ENCODE results near the gene GALE. TPM values are rescaled to one million over a fixed set of nuclear protein-coding genes. Genes with fewer than 3 reads are reported as not detected.
A peak's percentile ranks its signal among the peaks of the same experiment; 100 is the strongest.

GALE gene
- total and polyA plus RNA-seq, 7 experiments from 2014 or later, result 8.1 to 21.4 (median 12.1) TPM

- ChIA-PET CTCF (interaction anchor here (0.7 to 2.3 kb wide), 2 partner anchors 14 to 43 kb away, joined by 3 to 10 read pairs; no protein-coding TSS in a partner anchor), POLR2A (interaction anchor here (0.6 to 5.2 kb wide), 20 partner anchors 9 to 821 kb away, joined by 3 to 41 read pairs (median 4); partner anchors contain the start of genes CNR2, GALE, LYPLA2 and PITHD1)
- Histone ChIP-seq H3K27me3 (ENCODE audit: control insufficient read depth in 2 of 2, insufficient read depth in 2 of 2, low read length in 2 of 2) (no peaks in the 10 kb centered on the region), H3K4me3 (ENCODE audit: low read length) (peak overlapping the region; percentile 95), H3K9me3 (ENCODE audit: control insufficient read depth in 2 of 3, low read length in 3 of 3) (no peaks in the 10 kb centered on the region), H3K4me1 (ENCODE audit: control insufficient read depth in 2 of 2, insufficient read depth in 2 of 2, low read length in 2 of 2) (peaks cover 6% of the 10 kb centered on the region in 2 donors), H3K36me3 (ENCODE audit: control insufficient read depth in 2 of 3, insufficient read depth in 3 of 3, low read length in 3 of 3) (peaks cover 0 to 5% (median 0%) of the 10 kb centered on the region in 3 experiments), H3K27ac (ENCODE audit: low read depth, low read length) (peak overlapping the region; percentile 95)
- no peak for DNase-seq
- H3K36me3 Mint-ChIP-seq, result peaks cover 0 to 4% (median 0%) of the 10 kb centered on the region in 5 donors
- peaks cover 0 to 8% (median 0%) of the 10 kb centered on the region in 5 donors for H3K27me3 Mint-ChIP-seq
- peak overlapping the region; percentile 86 to 96 (median 94) for H3K4me3 Mint-ChIP-seq
- intact Hi-C loops (cut with micrococcal nuclease), result loop anchor here (1.0 to 2.0 kb wide), 7 partner anchors 12 to 133 kb away; partner anchors contain the start of genes FUCA1 (in 2 of the 2), GALE (in 1 of the 2), PITHD1 (in 1 of the 2) and PNRC2 (in 1 of the 2)
- H3K27ac Mint-ChIP-seq, result peak overlapping the region; percentile 76 to 98 (median 96)
- peak; percentile 20 for ATAC-seq
- no peaks in the 10 kb centered on the region for H3K9me3 Mint-ChIP-seq
- H3K4me1 Mint-ChIP-seq, result peaks cover 11 to 27% (median 20%) of the 10 kb centered on the region in 7 donors
Observed at GRCh38 chr1:23825762-23826522, 25.4 kb upstream of the GALE start.

- peaks cover 0 to 5% (median 0%) of the 10 kb centered on the region in 5 donors for H3K27me3 Mint-ChIP-seq
- intact Hi-C loops (cut with micrococcal nuclease), result loop anchor here (1.0 to 2.0 kb wide), 7 partner anchors 13 to 134 kb away; partner anchors contain the start of genes FUCA1 (in 2 of the 2), GALE (in 1 of the 2), PITHD1 (in 1 of the 2) and PNRC2 (in 1 of the 2)
- DNase-seq, result peak; percentile 64 to 89 (median 81)
- ATAC-seq, result peak; percentile 99
- Histone ChIP-seq H3K4me3 (ENCODE audit: low read length) (peak within 1 kb of the TSS; percentile 95), H3K4me1 (ENCODE audit: control insufficient read depth in 2 of 2, insufficient read depth in 2 of 2, low read length in 2 of 2) (peaks cover 6% of the 10 kb centered on the region in 2 donors), H3K27me3 (ENCODE audit: control insufficient read depth in 2 of 2, insufficient read depth in 2 of 2, low read length in 2 of 2) (no peaks in the 10 kb centered on the region), H3K36me3 (ENCODE audit: control insufficient read depth in 2 of 3, insufficient read depth in 3 of 3, low read length in 3 of 3) (peaks cover 0 to 7% (median 0%) of the 10 kb centered on the region in 3 experiments), H3K27ac (ENCODE audit: low read depth, low read length) (peak within 1 kb of the TSS; percentile 95), H3K9me3 (ENCODE audit: control insufficient read depth in 2 of 3, low read length in 3 of 3) (no peaks in the 10 kb centered on the region)
- peaks cover 11 to 33% (median 20%) of the 10 kb centered on the region in 7 donors for H3K4me1 Mint-ChIP-seq
- H3K36me3 Mint-ChIP-seq, result peaks cover 0 to 7% (median 2%) of the 10 kb centered on the region in 5 donors
- no peaks in the 10 kb centered on the region for H3K9me3 Mint-ChIP-seq
- H3K27ac Mint-ChIP-seq, result peak within 1 kb of the TSS; percentile 76 to 98 (median 96)
- POLR2A ChIA-PET, result interaction anchor here (0.6 to 5.2 kb wide), 27 partner anchors 9 to 723 kb away, joined by 3 to 41 read pairs (median 3); partner anchors contain the start of genes CNR2, ELOA, GALE and LYPLA2
- CTCF ChIA-PET, result interaction anchor here (0.7 to 2.3 kb wide), 3 partner anchors 9 to 44 kb away, joined by 3 to 10 read pairs (median 3); no protein-coding TSS in a partner anchor
- peak within 1 kb of the TSS; percentile 86 to 96 (median 94) for H3K4me3 Mint-ChIP-seq
Observed at GRCh38 chr1:23825076-23825761, 24.7 kb upstream of the GALE start, which contains the start of gene HMGCL. Gene HMGCL (minus strand): TSS chr1:23825429. CDS start chr1:23825415, 14 bp downstream.

- Mint-ChIP-seq H3K4me3 (peak overlapping the region; percentile 86 to 96 (median 94)), H3K4me1 (peaks cover 11 to 33% (median 20%) of the 10 kb centered on the region in 7 donors), H3K27ac (peak overlapping the region; percentile 76 to 98 (median 96)), H3K36me3 (peaks cover 0 to 9% (median 3%) of the 10 kb centered on the region in 5 donors), H3K9me3 (no peaks in the 10 kb centered on the region), H3K27me3 (peaks cover 0 to 3% (median 0%) of the 10 kb centered on the region in 5 donors)
- no peaks in the 10 kb centered on the region for H3K27me3 ChIP-seq (ENCODE audit: control insufficient read depth in 2 of 2, insufficient read depth in 2 of 2, low read length in 2 of 2)
- CTCF ChIA-PET, result interaction anchor here (1.1 to 2.3 kb wide), 2 partner anchors 8 to 13 kb away, joined by 3 to 10 read pairs; no protein-coding TSS in a partner anchor
- ATAC-seq (peak; percentile 4), DNase-seq (no peak)
- intact Hi-C loops (cut with micrococcal nuclease), result loop anchor here (1.0 to 2.0 kb wide), 7 partner anchors 14 to 135 kb away; partner anchors contain the start of genes FUCA1 (in 2 of the 2), GALE (in 1 of the 2), PITHD1 (in 1 of the 2) and PNRC2 (in 1 of the 2)
- H3K27ac ChIP-seq (ENCODE audit: low read depth, low read length), result peak overlapping the region; percentile 95
- peaks cover 6% of the 10 kb centered on the region in 2 donors for H3K4me1 ChIP-seq (ENCODE audit: control insufficient read depth in 2 of 2, insufficient read depth in 2 of 2, low read length in 2 of 2)
- no peaks in the 10 kb centered on the region for H3K9me3 ChIP-seq (ENCODE audit: control insufficient read depth in 2 of 3, low read length in 3 of 3)
- peak overlapping the region; percentile 95 for H3K4me3 ChIP-seq (ENCODE audit: low read length)
- H3K36me3 ChIP-seq (ENCODE audit: control insufficient read depth in 2 of 3, insufficient read depth in 3 of 3, low read length in 3 of 3), result peaks cover 0 to 12% (median 0%) of the 10 kb centered on the region in 3 experiments
- POLR2A ChIA-PET, result interaction anchor here (0.6 to 5.2 kb wide), 18 partner anchors 8 to 480 kb away, joined by 3 to 41 read pairs (median 3); partner anchors contain the start of genes ELOA, GALE, PITHD1 and PNRC2
Observed at GRCh38 chr1:23824711-23825075, 24.1 kb upstream of the GALE start.

GRCh38 chr1:23823767-23824166 is 23.2 kb upstream of the GALE start:
- peaks cover 0 to 15% (median 0%) of the 10 kb centered on the region in 3 experiments for H3K36me3 ChIP-seq (ENCODE audit: control insufficient read depth in 2 of 3, insufficient read depth in 3 of 3, low read length in 3 of 3)
- no peak overlapping the region for H3K4me3 ChIP-seq (ENCODE audit: low read length)
- intact Hi-C loops (cut with micrococcal nuclease), result loop anchor here in 1 of 2 donors (2.0 kb wide), 1 partner anchor 15 kb away; no protein-coding TSS in a partner anchor
- Mint-ChIP-seq H3K4me1 (peaks cover 11 to 33% (median 20%) of the 10 kb centered on the region in 7 donors), H3K9me3 (no peaks in the 10 kb centered on the region), H3K27ac (peak overlapping the region in 7 of 9 donors; percentile 40 to 96 (median 92)), H3K36me3 (peaks cover 0 to 9% (median 3%) of the 10 kb centered on the region in 5 donors), H3K4me3 (peak overlapping the region in 9 of 10 donors; percentile 42 to 95 (median 92)), H3K27me3 (peaks cover 0 to 3% (median 0%) of the 10 kb centered on the region in 5 donors)
- ATAC-seq (no peak), DNase-seq (no peak)
- H3K27ac ChIP-seq (ENCODE audit: low read depth, low read length), result peak overlapping the region; percentile 95
- H3K27me3 ChIP-seq (ENCODE audit: control insufficient read depth in 2 of 2, insufficient read depth in 2 of 2, low read length in 2 of 2), result no peaks in the 10 kb centered on the region
- ChIA-PET POLR2A (interaction anchor here (0.6 to 5.2 kb wide), 6 partner anchors 14 to 1639 kb away, joined by 3 to 41 read pairs (median 5); partner anchors contain the start of genes FUCA1, GALE and PNRC2), CTCF (interaction anchor here (0.6 to 2.3 kb wide), 3 partner anchors 12 to 74 kb away, joined by 4 to 10 read pairs (median 5); no protein-coding TSS in a partner anchor)
- H3K9me3 ChIP-seq (ENCODE audit: control insufficient read depth in 2 of 3, low read length in 3 of 3), result no peaks in the 10 kb centered on the region
- H3K4me1 ChIP-seq (ENCODE audit: control insufficient read depth in 2 of 2, insufficient read depth in 2 of 2, low read length in 2 of 2), result peaks cover 6% of the 10 kb centered on the region in 2 donors

- Mint-ChIP-seq H3K36me3 (peaks cover 0 to 30% (median 10%) of the 10 kb centered on the region in 5 donors), H3K27me3 (no peaks in the 10 kb centered on the region), H3K9me3 (no peaks in the 10 kb centered on the region), H3K27ac (peak overlapping the region in 1 of 9 donors; percentile 31), H3K4me3 (no peak overlapping the region), H3K4me1 (peaks cover 0 to 6% (median 0%) of the 10 kb centered on the region in 7 donors)
- no peak overlapping the region for H3K27ac ChIP-seq (ENCODE audit: low read depth, low read length)
- CTCF ChIA-PET, result interaction anchor here (1.5 kb wide), 1 partner anchor 11 kb away, joined by 4 read pairs; no protein-coding TSS in a partner anchor
- H3K9me3 ChIP-seq (ENCODE audit: control insufficient read depth in 2 of 3, low read length in 3 of 3), result no peaks in the 10 kb centered on the region
- no peaks in the 10 kb centered on the region for H3K27me3 ChIP-seq (ENCODE audit: control insufficient read depth in 2 of 2, insufficient read depth in 2 of 2, low read length in 2 of 2)
- ATAC-seq, result no peak
- POLR2A ChIA-PET, result interaction anchor here (0.5 kb wide), 1 partner anchor 746 kb away, joined by 3 read pairs; no protein-coding TSS in a partner anchor
- intact Hi-C loops (cut with micrococcal nuclease), result no loop called here
- peaks cover 0 to 49% (median 11%) of the 10 kb centered on the region in 3 experiments for H3K36me3 ChIP-seq (ENCODE audit: control insufficient read depth in 2 of 3, insufficient read depth in 3 of 3, low read length in 3 of 3)
- H3K4me1 ChIP-seq (ENCODE audit: control insufficient read depth in 2 of 2, insufficient read depth in 2 of 2, low read length in 2 of 2), result no peaks in the 10 kb centered on the region
- no peak overlapping the region for H3K4me3 ChIP-seq (ENCODE audit: low read length)
- no peak for DNase-seq
Observed at GRCh38 chr1:23817633-23818032, 17.1 kb upstream of the GALE start.

Data from naive thymus-derived CD4-positive, alpha-beta T cell (primary cell).